T-helper 2 cell (primary cell): Measurements from ENCODE around the gene ST3GAL3.

Source experiments
- DNase-seq, 5 experiments: peaks; one replicate each; pipeline versions ENCODE4 v3.0.0 to v3.0.0-alpha.2; 2012 to 2022

Gene ST3GAL3

GRCh38 chr1:43786960-43787359 lies 79.6 kb downstream of the ST3GAL3 start:
- no peak for DNase-seq

DNA sequence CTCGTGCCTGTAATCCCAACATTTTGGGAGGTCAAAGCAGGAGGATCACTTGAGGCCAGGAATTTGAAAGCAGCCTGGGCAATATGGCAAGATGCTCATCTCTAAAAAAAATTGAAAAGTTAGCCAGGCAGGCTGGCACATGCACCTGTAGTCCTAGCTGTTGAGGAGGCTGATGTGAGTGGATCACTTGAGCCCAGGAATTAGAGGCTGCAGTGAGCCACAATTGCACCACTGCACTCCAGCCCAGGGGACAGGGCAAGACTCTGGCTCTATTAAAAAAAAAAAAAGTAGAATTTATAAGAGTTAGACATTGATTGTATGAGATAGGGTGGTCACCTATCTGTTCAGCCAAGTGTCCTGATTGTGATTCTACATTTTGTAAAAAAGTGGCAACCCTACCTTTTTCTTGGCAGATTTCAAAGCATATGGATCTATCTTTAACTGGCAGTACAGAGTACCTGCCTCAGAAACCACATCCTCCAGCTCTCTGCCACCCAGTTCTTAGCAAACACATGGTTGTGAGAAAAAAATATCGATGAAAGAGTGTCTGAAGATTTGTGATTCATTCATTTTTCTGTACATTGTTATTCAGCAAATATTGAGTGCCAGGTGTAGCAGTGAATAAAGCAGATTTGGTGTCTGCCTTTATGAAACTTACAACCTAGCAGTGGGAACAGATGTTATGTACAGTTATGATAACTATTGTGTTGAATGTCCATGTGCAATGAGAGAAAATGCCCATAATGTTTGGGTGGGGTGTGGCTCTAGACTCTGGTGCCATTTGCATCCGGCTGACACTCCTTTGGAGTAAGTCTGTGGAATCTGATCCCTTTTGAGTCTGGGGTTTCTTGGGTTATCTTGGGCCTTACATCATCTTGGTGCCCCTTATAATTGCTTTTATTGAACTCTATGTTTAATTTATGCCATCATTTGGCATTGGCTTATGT lies 82.5 kb downstream of the ST3GAL3 start:
- DNase-seq = peak in 1 of 5 experiments; percentile 78

- DNase-seq = no peak
These were observed 83.9 kb downstream of the ST3GAL3 start for GRCh38 chr1:43791243-43791642.

GRCh38 chr1:43796111-43796581 lies 88.8 kb downstream of the ST3GAL3 start:
- no peak for DNase-seq

- DNase-seq = no peak
These were observed 90.6 kb downstream of the ST3GAL3 start for GRCh38 chr1:43797891-43798290.

- DNase-seq = no peak
These were observed 92.6 kb downstream of the ST3GAL3 start for GRCh38 chr1:43799656-43800635.

GRCh38 chr1:43800771-43801170 lies 93.4 kb downstream of the ST3GAL3 start:
- no peak for DNase-seq

DNA sequence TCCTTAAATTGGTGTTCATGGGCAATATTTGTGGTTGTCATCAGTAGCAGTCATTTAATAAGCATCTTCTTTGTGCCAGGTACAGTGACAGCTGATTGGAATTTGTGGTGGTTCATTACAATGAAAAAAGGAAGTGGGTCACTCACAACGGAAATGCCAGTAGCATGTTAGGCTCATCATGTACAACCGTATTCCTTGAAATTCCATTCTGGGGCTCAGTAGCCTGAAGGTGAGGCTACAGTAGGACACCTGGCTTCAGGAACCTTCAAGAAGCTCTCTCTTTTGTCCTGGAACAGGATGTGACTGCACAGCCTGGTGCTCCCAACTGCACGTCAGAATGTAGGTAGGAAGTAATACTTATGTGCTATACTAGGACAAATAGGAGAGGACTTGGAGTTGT lies 93.9 kb downstream of the ST3GAL3 start:
- DNase-seq = no peak

DNA sequence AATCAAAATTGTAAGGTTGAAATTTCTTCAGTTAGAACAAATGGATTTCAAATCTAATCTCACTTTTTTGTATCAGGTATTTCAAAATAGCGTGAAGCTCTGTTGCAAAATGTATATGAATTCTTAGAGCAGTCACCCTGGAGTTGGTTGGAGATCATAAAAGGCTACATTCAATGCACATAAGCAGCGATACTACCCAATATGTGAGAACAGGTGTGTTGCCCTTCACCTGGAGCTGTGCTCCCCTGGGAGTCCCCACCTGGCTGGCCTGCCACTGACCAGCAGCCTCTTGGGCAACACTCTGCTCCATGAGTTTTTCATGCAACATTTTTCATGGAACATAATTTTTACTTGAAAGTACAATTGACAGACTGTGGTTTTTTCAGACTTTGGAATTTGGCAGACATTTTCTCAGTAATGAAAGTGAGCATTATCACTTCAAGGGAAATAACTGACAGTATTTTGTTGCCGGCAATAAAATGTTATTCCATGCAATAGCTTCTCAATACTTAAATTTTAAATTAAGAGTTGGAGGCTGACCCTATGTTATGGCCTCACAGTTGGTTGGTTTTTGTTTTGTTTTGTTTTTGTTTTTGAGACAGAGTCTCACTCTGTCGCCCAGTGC lies 95.1 kb downstream of the ST3GAL3 start:
- DNase-seq = no peak

GRCh38 chr1:43803105-43803504 lies 95.8 kb downstream of the ST3GAL3 start:
- no peak for DNase-seq

- DNase-seq = no peak
These were observed 96.3 kb downstream of the ST3GAL3 start for GRCh38 chr1:43803646-43804045.

DNA sequence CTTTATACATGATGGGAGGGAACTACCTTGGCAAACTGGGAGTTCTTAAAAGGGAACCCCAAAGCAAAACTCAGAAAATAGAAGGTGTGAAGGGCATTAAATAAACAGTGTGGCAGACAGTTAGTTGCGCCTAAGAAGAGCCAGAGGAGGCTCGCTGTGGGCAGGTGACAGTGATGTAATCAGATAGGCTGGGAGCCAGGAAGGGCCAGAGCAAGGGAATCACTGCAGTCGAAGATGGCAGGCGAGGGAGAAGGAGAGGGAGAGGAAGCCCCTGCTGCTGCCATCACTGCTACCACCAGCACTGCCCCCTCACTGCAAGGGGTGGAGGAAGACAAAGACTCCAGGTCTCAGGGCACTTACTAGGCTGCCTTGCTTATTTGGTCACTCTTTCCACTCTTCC lies 97.2 kb downstream of the ST3GAL3 start:
- no peak for DNase-seq

DNA sequence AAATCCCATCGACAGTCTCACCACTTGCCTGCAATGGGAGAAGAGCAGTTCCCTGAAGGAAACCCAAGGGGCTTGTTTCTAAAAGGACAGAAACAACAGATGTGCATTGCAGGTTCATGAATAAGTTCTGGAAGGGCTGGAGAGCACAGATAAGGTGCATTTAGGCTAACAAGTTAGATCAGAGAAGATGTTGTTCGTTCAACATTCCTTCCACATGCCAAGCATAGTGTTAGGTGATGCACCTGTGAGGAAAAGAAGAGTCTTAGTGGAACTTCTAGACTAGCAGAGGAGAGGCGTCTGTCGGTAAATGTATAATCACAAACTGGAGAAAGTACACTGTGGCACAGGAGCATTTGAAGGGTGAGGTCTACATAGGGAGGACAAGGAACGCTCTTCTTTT lies 98.0 kb downstream of the ST3GAL3 start:
- DNase-seq = no peak

- no peak for DNase-seq
These were observed 98.8 kb downstream of the ST3GAL3 start for GRCh38 chr1:43806183-43806582.

DNA sequence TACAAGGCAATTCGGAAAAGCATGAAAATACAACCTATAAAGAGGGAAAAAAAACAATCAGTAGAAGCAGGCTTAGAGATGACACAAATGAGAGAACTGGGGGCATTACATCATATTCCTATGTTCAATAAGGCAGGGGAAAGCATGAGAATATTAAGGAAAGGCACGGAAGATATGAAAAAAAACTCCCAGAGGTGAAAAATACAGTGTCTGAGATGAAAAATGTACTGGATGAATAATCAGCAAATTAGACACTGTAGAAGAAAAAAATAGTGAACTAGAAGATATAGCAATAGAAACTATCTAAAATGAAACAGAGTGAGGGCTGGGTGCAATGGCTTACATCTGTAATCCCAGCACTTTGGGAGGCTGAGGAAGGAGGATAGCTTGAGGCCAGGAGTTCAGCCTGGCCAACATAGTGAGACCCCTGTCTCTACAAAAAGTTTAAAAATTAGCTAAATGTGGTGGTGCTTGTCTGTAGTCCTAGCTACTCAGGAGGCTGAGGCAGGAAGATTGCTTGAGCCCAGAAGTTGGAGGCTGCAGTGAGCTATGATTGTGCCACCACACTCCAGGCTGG lies 101.8 kb downstream of the ST3GAL3 start:
- no peak for DNase-seq

GRCh38 chr1:43812579-43812978 lies 105.2 kb downstream of the ST3GAL3 start:
- no peak for DNase-seq

- DNase-seq = no peak
These were observed 107.1 kb downstream of the ST3GAL3 start for GRCh38 chr1:43814401-43814800.

DNA sequence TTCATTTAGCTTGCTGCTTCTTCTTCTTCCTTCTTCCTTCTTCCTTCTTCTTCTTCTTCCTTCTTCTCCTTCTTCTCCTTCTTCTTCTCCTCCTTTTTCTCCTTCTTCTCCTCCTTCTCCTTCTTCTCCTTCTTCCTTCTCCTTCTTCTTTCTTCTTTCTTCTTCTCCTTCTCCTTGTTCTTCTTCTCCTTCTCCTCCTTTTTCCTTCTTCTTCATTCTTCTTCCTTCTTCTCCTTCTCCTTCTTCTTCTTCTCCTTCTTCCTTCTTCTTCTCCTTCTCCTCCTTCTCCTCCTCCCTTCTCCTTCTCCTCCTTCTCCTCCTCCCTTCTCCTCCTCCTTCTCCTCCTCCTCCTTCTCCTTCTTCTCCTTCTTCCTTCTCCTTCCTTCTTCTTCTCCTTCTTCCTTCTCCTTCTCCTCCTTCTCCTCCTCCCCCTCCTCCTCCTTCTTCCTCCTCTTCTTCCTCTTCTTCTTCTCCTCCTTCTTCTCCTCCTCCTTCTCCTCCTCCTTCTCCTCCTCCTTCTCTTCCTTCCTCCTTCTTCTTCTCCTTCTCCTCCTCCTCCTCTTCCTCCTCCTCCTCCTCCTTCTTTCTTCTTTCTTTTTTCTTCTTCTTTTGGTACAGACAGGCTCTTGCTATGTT lies 110.1 kb downstream of the ST3GAL3 start:
- DNase-seq = no peak

DNA sequence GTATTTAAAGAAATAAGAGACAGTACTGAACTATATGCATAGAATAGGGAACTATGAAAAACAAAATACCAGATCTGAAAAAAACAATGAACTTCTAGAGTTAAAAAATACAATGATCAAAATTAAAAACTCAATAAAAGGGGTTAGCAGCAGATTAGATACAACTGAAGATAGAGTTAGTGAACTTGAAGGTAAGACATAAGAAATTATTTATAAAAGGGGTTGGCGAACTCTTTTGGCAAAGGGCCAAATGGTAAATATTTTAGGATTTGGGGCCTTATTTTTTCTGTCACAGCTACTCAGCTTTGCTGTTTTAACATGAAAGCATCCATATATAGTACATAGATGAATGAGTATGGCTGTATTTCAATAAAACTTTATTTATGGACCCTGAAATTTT lies 111.4 kb downstream of the ST3GAL3 start:
- no peak for DNase-seq

DNA sequence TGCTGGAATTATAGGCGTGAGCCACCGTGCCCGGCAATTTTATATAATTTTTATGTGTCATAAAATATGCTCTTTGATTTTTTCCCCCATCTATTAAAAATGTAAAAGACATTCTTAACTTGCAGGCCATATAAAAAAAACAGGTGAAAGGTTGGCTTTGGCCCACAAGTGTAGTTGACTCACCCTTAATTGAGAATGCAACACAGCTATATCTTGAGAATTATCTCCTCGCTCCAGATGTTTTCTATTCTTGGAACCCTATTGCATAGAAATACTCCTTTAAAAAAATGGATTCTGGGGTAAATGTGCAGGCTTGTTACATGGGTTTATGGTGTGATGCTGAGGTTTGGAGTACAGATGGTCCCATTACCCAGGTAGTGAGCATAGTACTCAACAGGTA lies 112.0 kb downstream of the ST3GAL3 start:
- no peak for DNase-seq

GRCh38 chr1:43821471-43821870 lies 114.1 kb downstream of the ST3GAL3 start:
- no peak for DNase-seq
